ENCODE results near the gene DPEP3.
"Not testable (repeated sequence)": the region's sequence is repeated elsewhere in the genome, so short reads cannot be mapped to it uniquely, and the experiment has no call there.

Gene DPEP3

DNA sequence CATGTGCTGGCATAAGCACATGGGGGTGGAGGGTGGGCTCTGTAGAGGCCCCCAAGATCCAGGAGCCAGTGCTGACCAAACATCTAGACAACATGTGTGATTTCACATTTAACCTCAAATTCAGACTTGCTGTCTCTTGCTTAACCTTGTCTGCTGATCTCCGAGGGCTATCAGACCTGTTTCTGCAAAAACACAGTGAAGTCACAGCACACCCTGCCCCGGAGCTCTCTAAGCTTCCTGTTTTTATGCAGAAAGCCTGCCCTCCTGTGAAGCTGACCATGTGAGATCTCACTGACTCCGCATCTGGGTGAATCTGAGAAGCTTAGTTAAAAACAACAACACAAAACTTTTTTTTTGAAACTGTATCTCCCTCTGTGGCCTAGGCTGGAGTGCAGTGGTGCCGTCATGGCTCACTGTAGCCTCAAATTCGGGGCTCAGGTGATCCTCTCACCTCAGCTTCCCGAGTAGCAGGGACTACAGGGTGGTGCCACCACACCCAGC lies 25.5 kb upstream of the DPEP3 start:
- peaks cover 4% of the 10 kb centered on the region for H3K4me1 ChIP-seq (ENCODE audit: control insufficient read depth, insufficient read depth, low read length)
- no peaks in the 10 kb centered on the region for H3K36me3 ChIP-seq (ENCODE audit: control insufficient read depth, insufficient read depth, low read length)
- no peak overlapping the region for H3K4me3 ChIP-seq (ENCODE audit: low read depth, low read length)
- H3K9ac ChIP-seq (ENCODE audit: low read depth, low read length), result no peak overlapping the region
- H3K27me3 ChIP-seq (ENCODE audit: control insufficient read depth, insufficient read depth, low read length), result no peaks in the 10 kb centered on the region
- H3K9me3 ChIP-seq (ENCODE audit: control insufficient read depth, insufficient read depth, low read length), result no peaks in the 10 kb centered on the region

DNA sequence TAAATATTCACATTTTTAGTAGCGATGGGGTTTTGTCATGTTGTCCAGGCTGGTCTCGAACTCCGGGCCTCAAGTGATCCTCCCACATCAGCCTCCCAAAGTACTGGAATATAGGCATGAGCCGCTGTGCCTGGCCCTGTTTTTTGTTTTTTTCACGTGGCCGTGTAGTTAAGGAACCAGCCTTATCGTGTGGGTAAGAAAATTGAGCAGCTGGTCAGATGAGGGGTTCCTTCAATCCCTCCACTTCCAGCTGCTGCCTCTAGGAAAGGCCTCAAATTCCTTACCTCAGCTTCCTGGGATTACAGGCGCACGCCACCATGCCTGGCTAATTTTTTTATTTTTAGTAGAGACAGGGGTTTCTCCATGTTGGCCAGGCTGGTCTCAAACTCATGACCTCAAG lies 24.9 kb upstream of the DPEP3 start:
- H3K4me1 ChIP-seq (ENCODE audit: control insufficient read depth, insufficient read depth, low read length), result peaks cover 4% of the 10 kb centered on the region
- no peaks in the 10 kb centered on the region for H3K9me3 ChIP-seq (ENCODE audit: control insufficient read depth, insufficient read depth, low read length)
- H3K9ac ChIP-seq (ENCODE audit: low read depth, low read length), result no peak overlapping the region
- no peaks in the 10 kb centered on the region for H3K36me3 ChIP-seq (ENCODE audit: control insufficient read depth, insufficient read depth, low read length)
- no peak overlapping the region for H3K4me3 ChIP-seq (ENCODE audit: low read depth, low read length)
- H3K27me3 ChIP-seq (ENCODE audit: control insufficient read depth, insufficient read depth, low read length), result no peaks in the 10 kb centered on the region

DNA sequence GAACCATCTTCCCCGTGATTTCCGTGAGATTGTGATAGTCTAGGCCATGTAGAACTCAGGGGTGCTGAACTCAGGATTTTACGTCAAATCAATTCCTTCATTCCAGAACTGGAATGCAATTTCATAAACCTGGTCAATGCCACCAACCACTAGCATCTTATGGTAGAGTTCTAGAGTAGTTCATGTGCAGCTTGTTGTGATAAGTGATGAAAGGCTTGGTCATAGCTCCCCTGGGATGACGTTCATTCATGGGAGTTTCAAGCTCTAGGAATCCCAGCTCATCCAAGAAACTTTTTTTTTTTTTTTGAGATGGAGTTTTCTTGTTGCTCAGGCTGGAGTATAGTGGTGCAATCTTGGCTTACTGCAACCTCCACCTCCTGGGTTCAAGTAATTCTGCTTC lies 22.7 kb upstream of the DPEP3 start:
- Histone ChIP-seq H3K4me3 (ENCODE audit: low read depth, low read length) (no peak overlapping the region), H3K27me3 (ENCODE audit: control insufficient read depth, insufficient read depth, low read length) (no peaks in the 10 kb centered on the region), H3K9me3 (ENCODE audit: control insufficient read depth, insufficient read depth, low read length) (no peaks in the 10 kb centered on the region), H3K9ac (ENCODE audit: low read depth, low read length) (no peak overlapping the region), H3K36me3 (ENCODE audit: control insufficient read depth, insufficient read depth, low read length) (no peaks in the 10 kb centered on the region), H3K4me1 (ENCODE audit: control insufficient read depth, insufficient read depth, low read length) (no peaks in the 10 kb centered on the region)

DNA sequence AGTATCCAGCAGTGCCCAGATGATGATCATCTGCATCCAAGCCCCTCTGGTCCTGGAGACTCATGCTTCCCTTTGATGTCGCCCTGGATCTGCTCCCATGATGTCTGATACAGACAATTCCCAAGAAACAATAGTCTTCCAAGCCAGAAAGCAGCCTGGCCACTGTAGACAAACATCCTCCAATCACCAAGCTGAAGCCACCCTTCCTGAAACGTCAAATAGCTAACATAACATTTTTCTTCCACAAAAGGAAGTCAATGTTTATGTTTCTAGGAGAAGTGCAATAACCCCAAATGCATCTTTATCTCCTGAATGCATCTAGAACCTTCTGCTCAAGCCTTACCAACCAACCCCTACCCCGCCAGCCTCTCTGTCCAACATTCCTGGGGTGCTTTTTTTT lies 20.2 kb upstream of the DPEP3 start:
- H3K4me3 ChIP-seq (ENCODE audit: low read depth, low read length), result no peak overlapping the region
- no peak overlapping the region for H3K9ac ChIP-seq (ENCODE audit: low read depth, low read length)
- H3K27me3 ChIP-seq (ENCODE audit: control insufficient read depth, insufficient read depth, low read length), result no peaks in the 10 kb centered on the region
- H3K36me3 ChIP-seq (ENCODE audit: control insufficient read depth, insufficient read depth, low read length), result no peaks in the 10 kb centered on the region
- H3K4me1 ChIP-seq (ENCODE audit: control insufficient read depth, insufficient read depth, low read length), result no peaks in the 10 kb centered on the region
- no peaks in the 10 kb centered on the region for H3K9me3 ChIP-seq (ENCODE audit: control insufficient read depth, insufficient read depth, low read length)

GRCh38 chr16:67999985-68000384 lies 19.7 kb upstream of the DPEP3 start:
- Histone ChIP-seq H3K4me1 (ENCODE audit: control insufficient read depth, insufficient read depth, low read length) (no peaks in the 10 kb centered on the region), H3K36me3 (ENCODE audit: control insufficient read depth, insufficient read depth, low read length) (no peaks in the 10 kb centered on the region), H3K9ac (ENCODE audit: low read depth, low read length) (no peak overlapping the region), H3K9me3 (ENCODE audit: control insufficient read depth, insufficient read depth, low read length) (no peaks in the 10 kb centered on the region), H3K4me3 (ENCODE audit: low read depth, low read length) (no peak overlapping the region), H3K27me3 (ENCODE audit: control insufficient read depth, insufficient read depth, low read length) (no peaks in the 10 kb centered on the region)

DNA sequence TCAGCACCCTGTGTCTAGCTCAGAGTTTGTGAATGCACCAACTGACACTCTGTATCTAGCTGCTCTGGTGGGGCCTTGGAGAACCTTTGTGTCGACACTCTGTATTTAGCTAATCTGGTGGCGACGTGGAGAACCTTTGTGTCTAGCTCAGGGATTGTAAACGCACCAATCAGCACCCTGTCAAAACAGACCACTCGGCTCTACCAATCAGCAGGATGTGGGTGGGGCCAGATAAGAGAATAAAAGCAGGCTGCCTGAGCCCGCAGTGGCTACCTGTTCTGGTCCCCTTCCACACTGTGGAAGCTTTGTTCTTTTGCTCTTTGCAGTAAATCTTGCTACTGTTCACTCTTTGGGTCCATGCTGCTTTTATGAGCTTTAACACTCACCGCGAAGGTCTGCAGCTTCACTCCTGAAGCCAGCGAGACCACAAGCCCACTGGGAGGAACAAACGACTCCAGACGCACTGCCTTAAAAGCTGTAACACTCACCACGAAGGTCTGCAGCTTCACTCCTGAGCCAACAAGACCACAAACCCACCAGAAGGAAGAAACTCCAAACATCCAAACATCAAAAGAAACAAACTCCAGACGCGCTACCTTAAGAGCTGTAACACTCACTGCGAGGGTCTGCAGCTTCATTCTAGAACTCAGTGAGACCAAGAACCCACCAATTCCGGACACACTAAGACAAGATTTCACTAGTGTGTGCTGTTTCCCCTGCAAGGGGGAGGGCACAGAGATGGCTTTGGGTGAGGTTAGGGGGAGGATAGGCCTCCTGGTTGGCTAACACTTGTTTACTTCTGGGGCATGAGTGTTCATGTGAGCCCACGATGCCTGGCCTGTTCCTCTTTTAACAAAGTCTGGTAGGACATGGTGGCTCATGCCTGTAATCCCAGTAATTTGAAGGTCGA lies 18.7 kb upstream of the DPEP3 start, which contains the start of gene DPEP2:
TSS of gene DPEP2 (minus strand) at position 706 of the 910 bp plus-strand sequence. CDS start 6,272 bp downstream, outside the sequence.
- H3K4me1 ChIP-seq (ENCODE audit: control insufficient read depth, insufficient read depth, low read length); H3K9me3 ChIP-seq (ENCODE audit: control insufficient read depth, insufficient read depth, low read length); H3K9ac ChIP-seq (ENCODE audit: low read depth, low read length): not testable (repeated sequence)

DNA sequence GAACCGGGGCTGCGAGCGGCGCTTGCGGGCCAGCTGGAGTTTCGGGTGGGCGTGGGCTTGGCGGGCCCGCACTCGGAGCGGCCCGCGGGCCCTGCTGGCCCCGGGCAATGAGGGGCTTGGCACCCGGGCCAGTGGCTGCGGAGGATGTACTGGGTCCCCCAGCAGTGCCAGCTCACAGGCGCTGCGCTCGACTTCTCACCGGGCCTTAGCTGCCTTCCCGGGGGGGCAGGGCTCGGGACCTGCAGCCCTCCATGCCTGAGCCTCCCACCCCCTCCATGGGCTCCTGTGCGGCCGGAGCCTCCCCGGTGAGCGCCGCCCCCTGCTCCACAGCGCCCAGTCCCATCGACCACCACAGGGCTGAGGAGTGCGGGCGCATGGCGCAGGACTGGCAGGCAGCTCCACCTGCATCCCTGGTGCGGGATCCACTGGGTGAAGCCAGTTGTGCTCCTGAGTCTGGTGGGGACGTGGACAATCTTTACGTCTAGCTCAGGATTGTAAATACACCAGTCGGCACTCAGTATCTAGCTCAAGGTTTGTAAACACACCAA lies 18.0 kb upstream of the DPEP3 start:
- H3K4me1 ChIP-seq (ENCODE audit: control insufficient read depth, insufficient read depth, low read length); H3K36me3 ChIP-seq (ENCODE audit: control insufficient read depth, insufficient read depth, low read length); H3K4me3 ChIP-seq (ENCODE audit: low read depth, low read length); H3K9me3 ChIP-seq (ENCODE audit: control insufficient read depth, insufficient read depth, low read length); H3K27me3 ChIP-seq (ENCODE audit: control insufficient read depth, insufficient read depth, low read length); H3K9ac ChIP-seq (ENCODE audit: low read depth, low read length): not testable (repeated sequence)

More for the DNA sequence above, 18.7 kb upstream of the DPEP3 start, which contains the start of gene DPEP2:
- H3K36me3 ChIP-seq (ENCODE audit: control insufficient read depth, insufficient read depth, low read length); H3K4me3 ChIP-seq (ENCODE audit: low read depth, low read length); H3K27me3 ChIP-seq (ENCODE audit: control insufficient read depth, insufficient read depth, low read length): not testable (repeated sequence)

GRCh38 chr16:67996666-67997065 lies 16.4 kb upstream of the DPEP3 start:
- Histone ChIP-seq H3K9me3 (ENCODE audit: control insufficient read depth, insufficient read depth, low read length) (no peaks in the 10 kb centered on the region), H3K9ac (ENCODE audit: low read depth, low read length) (no peak overlapping the region), H3K36me3 (ENCODE audit: control insufficient read depth, insufficient read depth, low read length) (no peaks in the 10 kb centered on the region), H3K4me3 (ENCODE audit: low read depth, low read length) (no peak overlapping the region), H3K27me3 (ENCODE audit: control insufficient read depth, insufficient read depth, low read length) (peaks cover 11% of the 10 kb centered on the region), H3K4me1 (ENCODE audit: control insufficient read depth, insufficient read depth, low read length) (no peaks in the 10 kb centered on the region)

DNA sequence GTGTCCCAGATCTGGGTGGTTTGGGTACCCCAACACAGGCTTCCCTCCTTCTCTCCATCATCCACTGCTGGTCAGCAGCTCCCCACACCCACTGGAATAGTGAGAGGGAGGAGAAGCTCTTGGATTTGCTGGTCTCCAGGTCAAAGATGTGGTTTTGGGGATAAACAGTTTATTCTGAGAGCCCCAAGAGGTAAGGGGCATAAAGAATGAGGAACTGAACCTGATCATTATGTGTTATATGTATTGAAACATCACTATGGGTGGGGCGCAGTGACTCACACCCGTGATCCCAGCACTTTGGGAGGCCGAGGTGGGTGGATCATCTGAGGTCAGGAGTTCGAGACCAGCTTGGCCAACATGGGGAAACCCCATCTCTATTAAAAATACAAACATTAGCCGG lies 15.1 kb upstream of the DPEP3 start:
- no peaks in the 10 kb centered on the region for H3K36me3 ChIP-seq (ENCODE audit: control insufficient read depth, insufficient read depth, low read length)
- no peaks in the 10 kb centered on the region for H3K4me1 ChIP-seq (ENCODE audit: control insufficient read depth, insufficient read depth, low read length)
- no peak overlapping the region for H3K4me3 ChIP-seq (ENCODE audit: low read depth, low read length)
- no peak overlapping the region for H3K9ac ChIP-seq (ENCODE audit: low read depth, low read length)
- no peaks in the 10 kb centered on the region for H3K9me3 ChIP-seq (ENCODE audit: control insufficient read depth, insufficient read depth, low read length)
- H3K27me3 ChIP-seq (ENCODE audit: control insufficient read depth, insufficient read depth, low read length), result peaks cover 11% of the 10 kb centered on the region

DNA sequence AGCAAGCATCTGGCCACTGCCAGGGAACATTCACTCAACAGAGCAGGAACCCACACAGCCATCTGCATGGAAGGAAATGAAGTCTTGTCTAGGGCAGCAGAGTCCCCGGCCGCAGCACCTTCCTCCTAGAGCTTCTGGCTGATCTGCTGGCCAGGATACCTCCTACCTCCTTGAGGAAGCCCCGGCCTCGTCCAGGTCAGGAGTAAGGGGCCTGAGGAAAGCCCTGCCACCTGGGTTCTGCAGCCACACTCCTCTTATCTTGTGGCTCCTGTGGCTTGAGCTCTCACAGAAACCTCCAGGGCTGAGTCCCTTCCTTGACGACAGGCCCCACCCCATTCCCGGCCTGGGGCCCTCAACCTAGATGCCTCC lies 13.7 kb upstream of the DPEP3 start:
- not testable (repeated sequence) for H3K4me1 ChIP-seq (ENCODE audit: control insufficient read depth, insufficient read depth, low read length); H3K9ac ChIP-seq (ENCODE audit: low read depth, low read length); H3K4me3 ChIP-seq (ENCODE audit: low read depth, low read length); H3K9me3 ChIP-seq (ENCODE audit: control insufficient read depth, insufficient read depth, low read length); H3K36me3 ChIP-seq (ENCODE audit: control insufficient read depth, insufficient read depth, low read length)
- H3K27me3 ChIP-seq (ENCODE audit: control insufficient read depth, insufficient read depth, low read length), result peaks cover 11% of the 10 kb centered on the region

GRCh38 chr16:67993207-67994039 lies 13.1 kb upstream of the DPEP3 start:
- no peaks in the 10 kb centered on the region for H3K4me1 ChIP-seq (ENCODE audit: control insufficient read depth, insufficient read depth, low read length)
- H3K27me3 ChIP-seq (ENCODE audit: control insufficient read depth, insufficient read depth, low read length), result peaks cover 11% of the 10 kb centered on the region
- no peaks in the 10 kb centered on the region for H3K9me3 ChIP-seq (ENCODE audit: control insufficient read depth, insufficient read depth, low read length)
- H3K4me3 ChIP-seq (ENCODE audit: low read depth, low read length), result peak overlapping the region; percentile 13
- no peak overlapping the region for H3K9ac ChIP-seq (ENCODE audit: low read depth, low read length)
- H3K36me3 ChIP-seq (ENCODE audit: control insufficient read depth, insufficient read depth, low read length), result no peaks in the 10 kb centered on the region
